COLO668 (cell line): ENCODE data around the gene IL37.
A peak's percentile ranks its signal among the peaks of the same experiment; 100 is the strongest.

Experiments used
- DNase-seq: peaks from one replicate; lab custom pipeline; 2025; ENCODE audit not compliant: unreplicated experiment; lab: John Stamatoyannopoulos, UW

IL37 gene

DNA sequence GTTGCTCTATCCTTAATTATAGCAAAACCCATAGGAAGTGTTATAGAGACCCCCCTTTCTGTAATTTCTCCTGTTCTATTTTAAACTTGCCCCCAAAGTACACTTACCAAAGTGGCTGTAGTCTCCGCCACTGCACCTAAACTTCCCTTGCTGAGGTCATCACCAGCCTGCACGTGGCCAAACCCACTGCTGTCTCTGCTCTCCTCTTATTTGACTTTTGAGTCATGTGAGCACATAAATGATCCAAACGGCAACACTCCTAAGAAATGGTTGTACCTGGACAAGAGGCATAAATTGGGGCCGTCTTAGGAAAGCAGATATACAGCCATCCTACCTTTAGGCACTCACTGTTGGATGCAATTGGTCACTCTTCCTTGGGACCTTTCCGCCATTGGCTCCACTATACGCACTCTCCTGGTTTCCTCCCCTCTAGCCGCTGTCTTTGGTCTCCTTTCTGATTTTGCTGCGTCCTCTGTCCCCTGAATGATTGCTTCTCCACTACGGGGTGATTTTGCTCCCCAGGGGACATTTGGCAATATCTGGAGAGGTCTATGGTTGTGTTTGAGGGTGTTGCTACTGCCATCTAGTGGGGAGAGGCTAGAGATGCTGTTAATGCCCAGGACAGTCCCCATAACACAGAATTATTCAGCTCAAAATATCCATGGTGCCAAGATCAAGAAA lies 47.6 kb downstream of the IL37 start:
- DNase-seq: peak; percentile 21

DNA sequence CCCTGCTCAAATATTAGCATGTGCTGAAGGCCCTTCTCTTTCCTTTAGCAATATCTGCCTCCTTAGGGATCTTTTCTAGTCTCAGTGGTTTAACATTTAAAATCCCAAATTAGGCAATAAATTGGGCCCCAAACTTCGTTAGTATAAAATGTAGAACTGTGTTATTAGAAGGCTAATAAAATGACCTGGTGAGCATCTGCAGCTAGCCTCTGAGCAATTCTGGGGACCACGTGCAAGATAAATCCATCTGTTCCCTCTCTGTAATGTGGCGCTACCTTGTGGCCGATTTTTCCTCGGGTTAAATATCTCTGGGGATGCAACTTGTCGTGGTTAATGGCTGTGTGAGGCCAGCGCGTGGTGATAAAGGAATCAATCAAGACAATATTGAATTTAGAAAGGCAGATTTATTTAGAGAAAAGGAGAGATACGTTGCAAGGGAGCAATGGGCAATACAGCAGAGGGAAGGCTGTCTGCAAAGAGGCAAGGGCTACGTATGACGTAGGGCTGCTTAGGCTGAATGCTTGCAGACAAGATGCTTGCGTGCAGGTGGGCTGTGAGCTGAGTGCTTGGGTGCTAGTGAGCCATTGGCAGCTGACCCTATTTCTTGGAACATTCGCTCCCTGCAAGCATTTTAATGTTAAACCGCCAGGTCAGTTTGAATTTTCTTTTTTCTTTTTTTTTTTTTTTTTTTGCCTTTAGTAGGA lies 48.3 kb downstream of the IL37 start:
- DNase-seq: peak; percentile 5

DNA sequence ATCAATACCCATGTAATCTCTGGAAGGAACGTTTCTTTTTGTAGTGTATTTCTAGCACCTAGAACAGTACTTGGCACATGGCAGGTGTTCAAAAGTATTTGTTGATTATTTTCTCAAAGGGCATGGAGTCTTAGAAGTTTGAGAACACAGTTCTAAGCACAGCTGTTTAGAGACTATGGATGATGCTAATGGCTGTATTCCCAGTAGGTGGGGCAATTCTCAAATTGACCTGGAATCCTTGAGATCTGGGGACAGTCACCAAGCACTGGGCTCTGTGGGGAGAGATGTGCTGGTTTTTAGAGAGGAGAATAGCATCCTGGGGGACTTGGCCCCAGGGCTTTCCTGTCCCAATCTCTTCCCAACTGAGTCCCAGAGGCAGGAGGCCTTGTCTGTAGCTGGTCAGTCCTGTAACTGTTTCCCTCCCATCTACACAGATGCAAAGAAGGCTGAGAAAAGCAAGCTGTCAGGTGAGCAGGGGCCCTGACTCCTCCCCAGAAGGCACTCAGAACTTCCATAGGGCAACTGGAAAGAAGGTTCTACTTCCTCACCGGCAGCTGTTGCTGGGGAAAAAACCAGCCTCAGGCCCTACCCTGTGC lies 49.4 kb downstream of the IL37 start:
- no peak for DNase-seq

DNA sequence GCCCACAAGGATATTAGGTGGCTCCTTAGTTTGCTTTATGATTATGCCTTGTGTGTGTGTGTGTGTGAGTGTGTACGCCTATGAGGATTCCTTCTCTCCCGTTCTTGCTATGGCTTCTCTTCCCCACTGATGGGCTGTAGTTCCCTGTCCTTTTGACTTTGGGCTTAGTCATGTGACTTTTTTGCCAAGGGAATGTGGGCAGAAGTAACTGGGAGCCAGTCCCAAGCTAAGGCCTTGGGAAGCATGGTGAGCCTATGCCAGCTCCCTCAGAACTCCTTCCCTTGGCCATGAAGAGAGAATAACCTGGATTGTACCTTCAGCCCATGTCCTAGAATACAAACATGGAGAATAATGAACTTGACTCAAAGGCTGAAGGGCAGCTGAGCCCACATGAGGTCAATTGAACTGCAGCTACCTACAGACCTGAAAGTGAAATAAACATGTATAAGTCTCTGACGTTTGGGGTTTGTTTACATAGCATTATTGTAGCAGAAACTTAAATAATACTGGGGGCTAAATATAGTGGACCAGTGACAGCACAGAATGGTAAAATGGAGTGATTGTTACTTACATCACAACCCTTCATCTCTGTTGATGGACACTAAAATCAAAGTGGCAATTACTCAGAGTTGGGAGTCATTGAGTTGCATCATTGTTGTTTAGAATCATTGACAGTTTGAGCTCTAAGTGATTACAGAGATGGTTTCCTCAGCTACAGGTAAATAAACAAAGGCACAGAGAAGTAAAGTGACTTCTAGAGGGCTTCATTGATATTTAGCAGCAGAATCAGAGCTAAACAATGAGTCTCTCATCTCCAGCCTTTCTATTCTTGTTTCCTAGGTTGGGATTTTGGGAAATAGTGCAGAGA lies 51.6 kb downstream of the IL37 start:
- no peak for DNase-seq

DNA sequence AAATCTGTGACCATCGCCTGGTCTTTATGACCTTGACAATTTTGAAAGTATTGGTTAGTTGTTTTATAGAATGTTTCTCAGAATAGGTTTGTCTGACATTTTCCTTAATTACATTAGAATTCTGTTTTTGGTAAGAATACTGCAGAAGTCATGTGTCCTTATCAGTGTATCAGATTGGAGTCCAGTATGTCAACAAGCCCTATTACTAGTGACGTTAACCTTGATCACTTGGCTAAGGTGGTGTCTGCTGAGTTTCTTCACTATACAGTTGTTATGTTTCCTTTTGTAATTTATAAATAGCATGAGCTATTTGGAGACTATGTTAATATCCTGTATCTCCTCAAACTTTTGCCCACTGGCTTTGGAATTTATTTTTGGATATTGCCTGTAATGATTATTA lies 56.1 kb downstream of the IL37 start:
- no peak for DNase-seq
